ENCODE data around the gene GSTCD.

Gene GSTCD

DNA sequence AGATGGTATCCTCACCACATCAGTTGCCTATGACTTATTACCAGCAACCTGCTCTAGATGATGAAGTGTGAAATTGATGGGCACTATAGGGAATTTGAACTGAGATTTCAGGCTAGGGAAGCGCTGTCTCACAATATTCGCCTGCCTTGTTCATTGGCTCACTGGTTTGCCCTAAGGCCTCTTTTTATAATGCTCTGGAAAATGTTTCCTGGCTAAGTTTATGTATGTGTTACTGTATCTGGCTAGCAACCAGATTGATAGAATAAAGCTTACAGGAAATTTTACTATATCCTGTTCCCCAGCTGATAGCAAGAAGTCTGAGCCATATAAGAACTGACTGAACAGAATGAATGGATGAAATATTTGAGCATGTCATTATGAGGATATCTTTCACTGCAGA, 71.6 kb downstream of the GSTCD start:
- TF ChIP-seq, protein P1, sequence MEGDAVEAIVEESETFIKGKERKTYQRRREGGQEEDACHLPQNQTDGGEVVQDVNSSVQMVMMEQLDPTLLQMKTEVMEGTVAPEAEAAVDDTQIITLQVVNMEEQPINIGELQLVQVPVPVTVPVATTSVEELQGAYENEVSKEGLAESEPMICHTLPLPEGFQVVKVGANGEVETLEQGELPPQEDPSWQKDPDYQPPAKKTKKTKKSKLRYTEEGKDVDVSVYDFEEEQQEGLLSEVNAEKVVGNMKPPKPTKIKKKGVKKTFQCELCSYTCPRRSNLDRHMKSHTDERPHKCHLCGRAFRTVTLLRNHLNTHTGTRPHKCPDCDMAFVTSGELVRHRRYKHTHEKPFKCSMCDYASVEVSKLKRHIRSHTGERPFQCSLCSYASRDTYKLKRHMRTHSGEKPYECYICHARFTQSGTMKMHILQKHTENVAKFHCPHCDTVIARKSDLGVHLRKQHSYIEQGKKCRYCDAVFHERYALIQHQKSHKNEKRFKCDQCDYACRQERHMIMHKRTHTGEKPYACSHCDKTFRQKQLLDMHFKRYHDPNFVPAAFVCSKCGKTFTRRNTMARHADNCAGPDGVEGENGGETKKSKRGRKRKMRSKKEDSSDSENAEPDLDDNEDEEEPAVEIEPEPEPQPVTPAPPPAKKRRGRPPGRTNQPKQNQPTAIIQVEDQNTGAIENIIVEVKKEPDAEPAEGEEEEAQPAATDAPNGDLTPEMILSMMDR (conservative IDR thresholded peaks at IDR 0.05; ENCODE audit: control insufficient read depth, insufficient read depth, low read depth, low read length): no peak
- DNase-seq (ENCODE audit: low read depth): no peak
- no peak overlapping the region for H3K4me3 ChIP-seq (ENCODE audit: control insufficient read depth, low read depth, low read length)

DNA sequence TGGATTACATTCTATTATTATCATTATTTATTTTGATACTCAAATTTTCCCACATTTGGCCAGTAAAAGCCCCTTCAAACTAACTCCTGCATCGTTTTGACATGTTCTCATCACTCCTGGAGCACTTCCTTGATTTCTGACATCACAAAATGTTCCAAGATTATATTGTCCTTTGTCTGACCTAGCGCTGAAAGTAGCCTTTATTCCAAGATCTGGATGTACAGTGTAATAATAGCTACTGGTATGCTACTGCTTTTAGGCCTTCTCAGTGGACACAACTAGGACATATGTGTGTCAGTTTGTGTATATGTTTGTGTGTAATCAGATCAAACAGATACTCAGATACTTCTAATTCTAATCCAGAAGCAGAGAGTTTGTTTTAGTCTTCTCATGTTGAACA, 76.2 kb downstream of the GSTCD start:
- TF ChIP-seq, protein P1 (conservative IDR thresholded peaks at IDR 0.05; ENCODE audit: control insufficient read depth, insufficient read depth, low read depth, low read length): no peak
- H3K4me3 ChIP-seq (ENCODE audit: control insufficient read depth, low read depth, low read length): no peak overlapping the region
- no peak for DNase-seq (ENCODE audit: low read depth)

DNA sequence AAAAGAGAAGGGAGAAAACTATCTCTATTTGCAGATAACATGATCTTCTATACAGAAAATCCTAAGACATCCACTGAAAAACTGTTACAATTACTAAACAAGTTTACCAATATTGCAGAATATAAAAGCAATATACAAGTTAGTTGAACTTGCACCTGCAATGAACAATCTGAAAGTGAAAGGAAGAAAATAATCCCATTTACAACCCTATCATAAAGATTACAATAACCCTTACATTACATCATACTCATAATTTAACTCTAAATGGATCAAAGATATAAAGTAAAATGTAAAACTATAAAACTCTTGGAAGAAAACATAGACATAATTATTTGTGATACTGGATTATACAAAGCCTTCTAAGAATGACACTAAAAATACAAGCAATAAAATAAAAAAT, 77.2 kb downstream of the GSTCD start:
- no peak overlapping the region for H3K4me3 ChIP-seq (ENCODE audit: control insufficient read depth, low read depth, low read length)
- DNase-seq (ENCODE audit: low read depth): no peak
- TF ChIP-seq, protein P1 (conservative IDR thresholded peaks at IDR 0.05; ENCODE audit: control insufficient read depth, insufficient read depth, low read depth, low read length): no peak

DNA sequence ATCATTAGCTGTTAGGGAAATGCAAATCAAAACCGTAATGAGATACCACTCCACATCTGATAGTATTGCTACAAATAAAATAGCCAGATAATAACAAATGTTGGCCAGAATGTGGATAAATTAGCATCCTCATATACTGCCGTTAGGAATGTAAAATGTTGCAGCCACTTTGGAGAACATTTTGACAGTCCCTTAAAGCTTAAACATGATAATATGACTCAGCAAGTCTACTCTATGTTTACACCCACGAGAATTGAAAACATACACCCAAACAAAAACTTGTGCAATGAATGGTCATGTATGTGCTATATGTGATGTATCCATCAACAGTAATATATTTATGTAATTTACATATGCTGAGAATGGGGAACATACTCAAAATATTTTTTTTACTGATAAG, 78.2 kb downstream of the GSTCD start:
- no peak overlapping the region for H3K4me3 ChIP-seq (ENCODE audit: control insufficient read depth, low read depth, low read length)
- no peak for DNase-seq (ENCODE audit: low read depth)
- TF ChIP-seq, protein P1 (conservative IDR thresholded peaks at IDR 0.05; ENCODE audit: control insufficient read depth, insufficient read depth, low read depth, low read length): no peak

DNA sequence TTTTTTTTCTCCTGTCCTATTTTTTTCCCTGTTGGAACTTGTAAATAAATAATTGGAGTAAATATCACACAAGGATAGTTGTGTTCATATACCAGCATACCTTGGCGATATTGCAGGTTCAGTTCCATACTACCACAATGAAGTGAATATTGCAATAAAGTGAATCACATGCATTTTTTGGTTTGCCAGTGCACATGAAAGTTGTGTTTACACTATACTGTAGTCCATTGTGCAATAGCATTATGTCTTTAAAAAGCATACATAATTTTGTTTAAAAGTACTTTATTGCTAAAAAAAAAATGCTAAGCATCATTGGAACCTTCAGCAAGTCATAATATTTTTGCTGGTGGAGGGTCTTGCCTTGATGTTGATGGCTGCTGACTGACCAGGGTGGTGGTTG, 88.6 kb downstream of the GSTCD start:
- H3K4me3 ChIP-seq (ENCODE audit: control insufficient read depth, low read depth, low read length): no peak overlapping the region
- DNase-seq (ENCODE audit: low read depth): no peak
- TF ChIP-seq, protein P1 (conservative IDR thresholded peaks at IDR 0.05; ENCODE audit: control insufficient read depth, insufficient read depth, low read depth, low read length): no peak

DNA sequence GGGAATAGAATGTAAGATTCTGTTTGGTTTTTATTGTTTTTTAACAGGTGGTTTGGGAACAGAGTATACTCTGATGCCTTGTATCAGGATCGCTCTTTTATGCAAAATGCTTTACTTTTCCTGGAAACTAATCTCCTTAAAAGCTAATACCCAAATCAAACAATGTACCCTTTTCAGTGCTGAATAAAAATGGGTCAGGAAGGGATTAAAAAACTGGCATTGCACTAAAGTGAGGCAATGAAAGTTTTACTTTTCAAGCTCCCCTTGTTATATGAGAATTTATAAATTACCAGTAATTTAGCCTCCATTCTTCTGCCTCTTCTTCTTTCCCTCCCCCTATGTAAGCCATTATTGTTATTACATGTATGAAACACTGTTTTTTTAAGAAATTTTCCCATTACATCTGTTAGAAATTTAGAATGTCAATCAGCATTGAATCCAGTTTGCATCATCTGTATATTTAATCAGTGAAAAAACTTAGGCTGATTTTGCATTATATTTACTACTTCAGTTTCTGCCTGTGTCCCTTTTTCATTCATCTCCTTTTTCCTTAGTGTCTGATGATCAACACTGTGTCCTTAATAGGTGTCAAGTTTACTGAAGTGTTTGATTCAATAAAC, 97.0 kb downstream of the GSTCD start:
- H3K4me3 ChIP-seq (ENCODE audit: control insufficient read depth, low read depth, low read length): no peak overlapping the region
- no peak for DNase-seq (ENCODE audit: low read depth)
- TF ChIP-seq, protein P1 (conservative IDR thresholded peaks at IDR 0.05; ENCODE audit: control insufficient read depth, insufficient read depth, low read depth, low read length): no peak

DNA sequence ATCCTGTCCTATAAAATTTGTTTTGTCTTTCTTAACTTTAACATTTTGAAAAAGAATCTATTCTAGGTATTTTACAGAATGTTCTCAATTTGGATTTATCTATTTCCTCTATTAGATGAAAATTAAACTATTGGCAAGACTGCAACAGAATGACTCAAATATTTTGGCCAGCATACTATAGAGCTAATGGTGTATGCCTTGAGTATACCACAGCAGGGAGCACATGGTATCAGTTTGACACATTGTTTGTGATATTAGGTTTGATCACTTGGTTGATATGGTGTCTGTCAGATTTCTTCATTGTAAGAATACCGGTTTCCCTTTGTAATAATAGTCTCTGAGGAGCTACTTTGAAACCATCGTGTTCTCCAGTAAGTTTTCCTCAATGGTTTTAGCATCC, 98.9 kb downstream of the GSTCD start:
- TF ChIP-seq, protein P1 (conservative IDR thresholded peaks at IDR 0.05; ENCODE audit: control insufficient read depth, insufficient read depth, low read depth, low read length): no peak
- H3K4me3 ChIP-seq (ENCODE audit: control insufficient read depth, low read depth, low read length): no peak overlapping the region
- peak; percentile 66 for DNase-seq (ENCODE audit: low read depth)

Data from fibroblast of mammary gland (primary cell).